GM12878 (cell line): ENCODE results near the gene GTPBP1.

Experiments
- BRCA1 ChIP-seq: IDR thresholded peaks from 2 replicates; pipeline ENCODE4 v1.6.1; 2011; ENCODE audit warnings: low read depth, low read length, improper control_type of control experiment
- FOS ChIP-seq: IDR thresholded peaks from 3 replicates; pipeline ENCODE4 v1.6.1; 2011; ENCODE audit warnings: borderline replicate concordance; ENCODE audit not compliant: insufficient read length; ENCODE audit errors: extremely low read depth
- MAX ChIP-seq: IDR thresholded peaks from 2 replicates; pipeline ENCODE4 v1.6.1; 2012; ENCODE audit warnings: low read depth, low read length, improper control_type of control experiment
- NFIC ChIP-seq: IDR thresholded peaks from 2 replicates; pipeline ENCODE4 v1.6.1; 2012; ENCODE audit warnings: low read depth, mild to moderate bottlenecking, inconsistent platforms, low read length, moderate library complexity
- NFYB ChIP-seq: IDR thresholded peaks from 2 replicates; pipeline ENCODE4 v1.6.1; 2011; ENCODE audit warnings: low read depth, mild to moderate bottlenecking, low read length, improper control_type of control experiment, moderate library complexity; ENCODE audit not compliant: insufficient read depth
- POLR2AphosphoS5 ChIP-seq: IDR thresholded peaks from 2 replicates; pipeline ENCODE4 v1.6.1; 2011; ENCODE audit warnings: mild to moderate bottlenecking, low read length, inconsistent platforms
- SRF ChIP-seq, 2 experiments: IDR thresholded peaks; 2 replicates each; pipeline ENCODE4 v1.6.1; 2011; ENCODE audit warnings: low read depth in 2 of 2, low read length in 2 of 2, mild to moderate bottlenecking in 1 of 2, moderate library complexity in 1 of 2
- ZNF384 ChIP-seq: IDR thresholded peaks from 2 replicates; pipeline ENCODE4 v1.6.1; 2012; ENCODE audit warnings: low read depth, mild to moderate bottlenecking, low read length, improper control_type of control experiment, borderline replicate concordance
- ZNF687 ChIP-seq: fragments of 450-650 bp; IDR thresholded peaks from 2 replicates; pipeline ENCODE4 v1.6.1; 2017; ENCODE audit warnings: mild to moderate bottlenecking, moderate library complexity

DNA sequence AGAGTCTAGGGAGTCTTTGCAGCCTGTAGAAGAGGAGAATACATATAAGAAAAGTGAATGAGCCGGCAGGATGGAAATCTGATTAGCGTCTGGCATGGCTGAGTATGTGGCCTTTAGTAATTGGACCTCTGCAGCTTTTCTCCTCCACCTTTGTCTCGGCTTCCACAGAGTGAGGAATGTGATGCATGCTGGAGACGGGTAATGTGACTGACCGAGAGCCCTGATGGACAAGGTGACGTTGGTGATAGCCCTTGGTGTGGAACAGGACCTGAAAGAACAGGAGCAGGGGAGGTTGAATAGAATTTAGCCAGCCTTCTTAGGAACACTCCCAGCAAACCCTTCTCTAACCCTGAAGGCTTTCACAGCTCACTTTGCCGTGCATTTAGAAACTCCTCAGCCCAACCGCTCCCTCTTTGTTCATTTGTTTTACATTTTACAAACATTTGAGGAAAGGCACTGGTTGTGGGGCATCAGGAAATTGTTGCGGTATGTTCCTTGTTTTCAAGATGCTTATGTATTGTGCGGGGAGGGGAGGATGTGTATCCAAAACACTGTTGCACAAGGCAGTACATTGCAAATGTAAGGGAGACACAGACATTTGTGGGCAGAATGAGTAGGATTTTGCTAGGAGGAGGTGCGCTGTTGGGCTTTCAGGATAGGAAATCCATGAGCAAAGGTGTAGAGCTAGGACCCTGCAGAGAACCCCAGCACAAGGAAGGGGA lies 6.9 kb downstream of the GTPBP1 start:
- TF ChIP-seq FOS: no peak
- TF ChIP-seq ZNF687: no peak
- TF ChIP-seq BRCA1: no peak
- TF ChIP-seq POLR2AphosphoS5: no peak
- TF ChIP-seq NFIC: no peak
- TF ChIP-seq ZNF384: no peak
- no peak for TF ChIP-seq MAX
- TF ChIP-seq NFYB: no peak
- no peak for TF ChIP-seq SRF (IDR thresholded peaks at IDR 0.05; ENCODE audit: low read depth in 2 of 2, low read length in 2 of 2)
